Measurements from ENCODE around the gene RDM1.

DNA sequence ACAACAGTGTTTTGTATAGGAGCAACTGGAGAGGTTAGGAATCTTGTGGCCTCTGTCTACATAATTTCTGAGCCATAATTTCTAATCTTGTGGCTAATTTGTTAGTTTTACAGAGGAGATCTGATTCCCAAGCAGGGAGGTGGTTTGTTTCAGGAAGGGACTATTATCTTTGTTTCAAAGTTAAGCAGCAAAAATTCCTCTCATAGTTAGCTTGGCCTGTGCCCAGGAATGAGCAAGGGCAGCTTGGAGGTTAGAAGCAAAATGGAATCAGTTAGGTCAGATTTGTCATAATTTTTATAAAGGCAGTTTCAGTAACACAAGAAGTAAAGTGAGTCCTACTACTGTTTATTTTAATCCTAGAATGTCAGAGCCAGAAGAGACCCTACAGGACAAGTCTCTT is 2.0 kb upstream of the RDM1 start:
- TF ChIP-seq EZH2 (IDR thresholded peaks at IDR 0.05; ENCODE audit: borderline replicate concordance, low read depth, low read length, poor library complexity, severe bottlenecking), result no peak
- no peak for TF ChIP-seq CTCF (conservative IDR thresholded peaks at IDR 0.05; ENCODE audit: low read depth, low read length)

All from A673 (cell line).